ENCODE measurements around the gene MIDN.

GRCh38 chr19:1223018-1223855, 25.1 kb upstream of the MIDN start:
- TF ChIP-seq CTCF (IDR thresholded peaks at IDR 0.05; ENCODE audit: extremely low read depth in 1 of 2, insufficient read depth in 1 of 2, low read depth in 1 of 2, low read length in 2 of 2) (peak; percentile 52 to 55), POLR2A (IDR thresholded peaks at IDR 0.05; ENCODE audit: low read depth, low read length) (no peak), EZH2 (IDR thresholded peaks at IDR 0.05; ENCODE audit: borderline replicate concordance, low read depth, low read length, severe bottlenecking) (no peak), FOS (IDR thresholded peaks at IDR 0.05; ENCODE audit: borderline replicate concordance, insufficient read depth, low read length) (no peak)

All from endothelial cell of umbilical vein (primary cell).